Stimulated activated naive B cell treated with anti-CD40 and anti-IgM and Interleukin-4, amounts not matched to agents 10 μg/mL and 1 μg/mL and 100 μg/mL, for 72 hours (primary cell): ENCODE results near the gene KRTAP19-2.

Experiments
- ATAC-seq, 2 donors: fragments of 150-1000 bp; cut with Tn5 transposase; replicated peaks; 2 replicates each; pipeline ENCODE4 v1.10.0; 2021; ENCODE audit warnings: moderate library complexity in 1 of 2
- DNase-seq: peaks from one replicate; pipeline ENCODE4 v3.0.0; 2021
- H3K27ac Mint-ChIP-seq: one replicate; pipeline ENCODE4 v1.8.0; 2022; ENCODE audit warnings: mild to moderate bottlenecking, mixed read lengths
- H3K27me3 Mint-ChIP-seq, 2 donors: one replicate each; pipeline ENCODE4 v1.8.0; 2022; ENCODE audit warnings: mixed read lengths in 2 of 2
- H3K36me3 Mint-ChIP-seq, 2 donors: one replicate each; pipeline ENCODE4 v1.8.0; 2022; ENCODE audit warnings: mixed read lengths in 2 of 2, mild to moderate bottlenecking in 1 of 2
- H3K4me1 Mint-ChIP-seq, 2 donors: one replicate each; pipeline ENCODE4 v1.8.0; 2022; ENCODE audit warnings: mixed read lengths in 2 of 2, mild to moderate bottlenecking in 1 of 2
- H3K4me3 Mint-ChIP-seq, 2 donors: one replicate each; pipeline ENCODE4 v1.8.0; 2022; ENCODE audit warnings: mild to moderate bottlenecking in 2 of 2, mixed read lengths in 2 of 2, moderate library complexity in 1 of 2
- H3K9me3 Mint-ChIP-seq, 2 donors: one replicate each; pipeline ENCODE4 v1.8.0; 2022; ENCODE audit warnings: mixed read lengths in 2 of 2, mild to moderate bottlenecking in 1 of 2

The KRTAP19-2 gene

GRCh38 chr21:30448514-30448913 is 38.7 kb downstream of the KRTAP19-2 start:
- peaks cover 0 to 2% of the 10 kb centered on the region in 2 donors for H3K9me3 Mint-ChIP-seq
- H3K4me1 Mint-ChIP-seq = no peaks in the 10 kb centered on the region
- no peak for ATAC-seq
- H3K27me3 Mint-ChIP-seq = no peaks in the 10 kb centered on the region
- no peak overlapping the region for H3K27ac Mint-ChIP-seq
- H3K36me3 Mint-ChIP-seq = no peaks in the 10 kb centered on the region
- H3K4me3 Mint-ChIP-seq = no peak overlapping the region
- no peak for DNase-seq

DNA sequence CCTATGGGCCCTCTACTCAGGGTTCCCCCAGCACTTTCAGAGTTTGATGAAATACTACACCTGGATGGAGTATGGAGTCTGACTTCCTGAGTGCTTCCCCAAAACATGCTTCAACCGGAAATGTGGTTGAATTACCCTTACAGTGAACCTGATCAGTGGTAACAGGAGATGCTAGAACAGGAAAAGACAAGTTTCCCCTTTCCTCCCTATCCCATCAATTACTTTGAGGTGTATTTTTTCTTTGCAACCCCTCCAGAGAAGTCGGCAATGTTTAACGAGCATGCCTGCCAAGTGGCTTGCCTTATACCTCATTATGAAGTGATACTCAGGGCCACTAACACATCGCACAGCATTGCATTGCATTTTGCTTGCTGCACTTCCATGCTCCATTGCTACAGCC is 40.2 kb downstream of the KRTAP19-2 start:
- Mint-ChIP-seq H3K4me1 (no peaks in the 10 kb centered on the region), H3K9me3 (peaks cover 2 to 7% of the 10 kb centered on the region in 2 donors), H3K27me3 (no peaks in the 10 kb centered on the region), H3K4me3 (no peak overlapping the region), H3K27ac (no peak overlapping the region), H3K36me3 (no peaks in the 10 kb centered on the region)
- DNase-seq = no peak
- no peak for ATAC-seq

- Mint-ChIP-seq H3K27me3 (no peaks in the 10 kb centered on the region), H3K4me1 (no peaks in the 10 kb centered on the region), H3K36me3 (no peaks in the 10 kb centered on the region), H3K27ac (no peak overlapping the region), H3K9me3 (peaks cover 5 to 7% of the 10 kb centered on the region in 2 donors), H3K4me3 (no peak overlapping the region)
- no peak for ATAC-seq
- DNase-seq = no peak
These were observed 43.0 kb downstream of the KRTAP19-2 start for GRCh38 chr21:30444204-30444603.

DNA sequence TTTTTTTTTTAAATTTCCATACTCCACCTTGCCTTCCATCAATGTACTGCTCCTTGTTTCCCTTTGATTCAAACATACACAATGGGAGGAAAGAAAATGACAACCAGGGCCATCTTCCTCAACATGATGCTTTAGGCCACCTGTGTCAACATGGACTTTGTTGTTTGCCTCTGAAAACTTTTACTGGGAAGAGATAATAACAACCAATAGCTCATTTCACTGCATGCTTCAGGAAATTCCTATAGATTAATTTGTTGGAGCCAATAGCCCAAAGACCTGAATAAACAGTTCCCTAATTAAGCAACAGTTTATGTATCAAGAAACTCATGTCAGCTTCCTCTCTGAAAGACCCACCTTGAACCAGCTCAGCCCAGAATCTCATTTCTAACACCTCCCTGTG is 44.0 kb downstream of the KRTAP19-2 start:
- no peak for DNase-seq
- H3K27ac Mint-ChIP-seq = no peak overlapping the region
- no peaks in the 10 kb centered on the region for H3K36me3 Mint-ChIP-seq
- no peak for ATAC-seq
- no peak overlapping the region for H3K4me3 Mint-ChIP-seq
- no peaks in the 10 kb centered on the region for H3K27me3 Mint-ChIP-seq
- H3K9me3 Mint-ChIP-seq = peaks cover 5 to 7% of the 10 kb centered on the region in 2 donors
- H3K4me1 Mint-ChIP-seq = no peaks in the 10 kb centered on the region

GRCh38 chr21:30439975-30440374 is 47.3 kb downstream of the KRTAP19-2 start, which contains the start of gene KRTAP15-1:
Gene KRTAP15-1, plus strand, starts transcription at chr21:30440275. Its CDS starts 53 bp downstream, at chr21:30440328.
- Mint-ChIP-seq H3K27me3 (no peaks in the 10 kb centered on the region), H3K4me3 (no peak within 1 kb of the TSS), H3K36me3 (no peaks in the 10 kb centered on the region), H3K4me1 (no peaks in the 10 kb centered on the region), H3K9me3 (peaks cover 5 to 7% of the 10 kb centered on the region in 2 donors), H3K27ac (no peak within 1 kb of the TSS)
- DNase-seq (no peak), ATAC-seq (no peak)
